Measurements from ENCODE around the gene RBM47.

The RBM47 gene

GRCh38 chr4:40581254-40582140 lies 48.2 kb downstream of the RBM47 start (continued):
- TF ChIP-seq ZBTB6 (tag by site-specific recombination; IDR thresholded peaks at IDR 0.05) (no peak), ZNF501 (tag by site-specific recombination; IDR thresholded peaks at IDR 0.05) (no peak), ZNF777 (tag by site-specific recombination; IDR thresholded peaks at IDR 0.05; ENCODE audit: borderline replicate concordance) (no peak), ZNF843 (tag by site-specific recombination; IDR thresholded peaks at IDR 0.05) (no peak), ZNF280C (tag by site-specific recombination; IDR thresholded peaks at IDR 0.05) (no peak), SALL2 (tag by site-specific recombination; IDR thresholded peaks at IDR 0.05; ENCODE audit: borderline replicate concordance) (no peak), OSR2 (tag by site-specific recombination; IDR thresholded peaks at IDR 0.05) (no peak), EGR2 (tag by site-specific recombination; IDR thresholded peaks at IDR 0.05; ENCODE audit: low read depth) (no peak; the same call in 1 of the 2 replicates), ZBTB20 (tag by site-specific recombination; IDR thresholded peaks at IDR 0.05) (no peak), ZNF350 (tag by site-specific recombination; IDR thresholded peaks at IDR 0.05) (no peak), ZNF133 (tag by site-specific recombination; IDR thresholded peaks at IDR 0.05) (no peak), ZNF2 (tag by site-specific recombination; IDR thresholded peaks at IDR 0.05) (no peak), ZNF561 (tag by site-specific recombination; IDR thresholded peaks at IDR 0.05; ENCODE audit: borderline replicate concordance) (no peak), ZNF18 (tag by site-specific recombination; IDR thresholded peaks at IDR 0.05) (no peak), ZNF521 (tag by site-specific recombination; IDR thresholded peaks at IDR 0.05) (no peak), SP7 (tag by site-specific recombination; IDR thresholded peaks at IDR 0.05) (no peak), OVOL3 (tag by site-specific recombination; IDR thresholded peaks at IDR 0.05) (no peak), ZNF211 (tag by site-specific recombination; IDR thresholded peaks at IDR 0.05; ENCODE audit: low read depth) (no peak), ZNF202 (tag by site-specific recombination; IDR thresholded peaks at IDR 0.05; ENCODE audit: borderline replicate concordance) (no peak)
- TF ChIP-seq, protein P1, sequence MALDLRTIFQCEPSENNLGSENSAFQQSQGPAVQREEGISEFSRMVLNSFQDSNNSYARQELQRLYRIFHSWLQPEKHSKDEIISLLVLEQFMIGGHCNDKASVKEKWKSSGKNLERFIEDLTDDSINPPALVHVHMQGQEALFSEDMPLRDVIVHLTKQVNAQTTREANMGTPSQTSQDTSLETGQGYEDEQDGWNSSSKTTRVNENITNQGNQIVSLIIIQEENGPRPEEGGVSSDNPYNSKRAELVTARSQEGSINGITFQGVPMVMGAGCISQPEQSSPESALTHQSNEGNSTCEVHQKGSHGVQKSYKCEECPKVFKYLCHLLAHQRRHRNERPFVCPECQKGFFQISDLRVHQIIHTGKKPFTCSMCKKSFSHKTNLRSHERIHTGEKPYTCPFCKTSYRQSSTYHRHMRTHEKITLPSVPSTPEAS (tag by site-specific recombination; IDR thresholded peaks at IDR 0.05), result no peak
- TF ChIP-seq, protein P2, sequence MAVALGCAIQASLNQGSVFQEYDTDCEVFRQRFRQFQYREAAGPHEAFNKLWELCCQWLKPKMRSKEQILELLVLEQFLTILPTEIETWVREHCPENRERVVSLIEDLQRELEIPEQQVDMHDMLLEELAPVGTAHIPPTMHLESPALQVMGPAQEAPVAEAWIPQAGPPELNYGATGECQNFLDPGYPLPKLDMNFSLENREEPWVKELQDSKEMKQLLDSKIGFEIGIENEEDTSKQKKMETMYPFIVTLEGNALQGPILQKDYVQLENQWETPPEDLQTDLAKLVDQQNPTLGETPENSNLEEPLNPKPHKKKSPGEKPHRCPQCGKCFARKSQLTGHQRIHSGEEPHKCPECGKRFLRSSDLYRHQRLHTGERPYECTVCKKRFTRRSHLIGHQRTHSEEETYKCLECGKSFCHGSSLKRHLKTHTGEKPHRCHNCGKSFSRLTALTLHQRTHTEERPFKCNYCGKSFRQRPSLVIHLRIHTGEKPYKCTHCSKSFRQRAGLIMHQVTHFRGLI (tag by site-specific recombination; IDR thresholded peaks at IDR 0.05), result no peak
- TF ChIP-seq, protein P3, sequence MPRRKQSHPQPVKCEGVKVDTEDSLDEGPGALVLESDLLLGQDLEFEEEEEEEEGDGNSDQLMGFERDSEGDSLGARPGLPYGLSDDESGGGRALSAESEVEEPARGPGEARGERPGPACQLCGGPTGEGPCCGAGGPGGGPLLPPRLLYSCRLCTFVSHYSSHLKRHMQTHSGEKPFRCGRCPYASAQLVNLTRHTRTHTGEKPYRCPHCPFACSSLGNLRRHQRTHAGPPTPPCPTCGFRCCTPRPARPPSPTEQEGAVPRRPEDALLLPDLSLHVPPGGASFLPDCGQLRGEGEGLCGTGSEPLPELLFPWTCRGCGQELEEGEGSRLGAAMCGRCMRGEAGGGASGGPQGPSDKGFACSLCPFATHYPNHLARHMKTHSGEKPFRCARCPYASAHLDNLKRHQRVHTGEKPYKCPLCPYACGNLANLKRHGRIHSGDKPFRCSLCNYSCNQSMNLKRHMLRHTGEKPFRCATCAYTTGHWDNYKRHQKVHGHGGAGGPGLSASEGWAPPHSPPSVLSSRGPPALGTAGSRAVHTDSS (tag by site-specific recombination; IDR thresholded peaks at IDR 0.05), result no peak
- TF ChIP-seq, protein P4, sequence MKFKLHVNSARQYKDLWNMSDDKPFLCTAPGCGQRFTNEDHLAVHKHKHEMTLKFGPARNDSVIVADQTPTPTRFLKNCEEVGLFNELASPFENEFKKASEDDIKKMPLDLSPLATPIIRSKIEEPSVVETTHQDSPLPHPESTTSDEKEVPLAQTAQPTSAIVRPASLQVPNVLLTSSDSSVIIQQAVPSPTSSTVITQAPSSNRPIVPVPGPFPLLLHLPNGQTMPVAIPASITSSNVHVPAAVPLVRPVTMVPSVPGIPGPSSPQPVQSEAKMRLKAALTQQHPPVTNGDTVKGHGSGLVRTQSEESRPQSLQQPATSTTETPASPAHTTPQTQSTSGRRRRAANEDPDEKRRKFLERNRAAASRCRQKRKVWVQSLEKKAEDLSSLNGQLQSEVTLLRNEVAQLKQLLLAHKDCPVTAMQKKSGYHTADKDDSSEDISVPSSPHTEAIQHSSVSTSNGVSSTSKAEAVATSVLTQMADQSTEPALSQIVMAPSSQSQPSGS (tag by site-specific recombination; IDR thresholded peaks at IDR 0.05; ENCODE audit: low read depth), result no peak
- TF ChIP-seq, protein P5, sequence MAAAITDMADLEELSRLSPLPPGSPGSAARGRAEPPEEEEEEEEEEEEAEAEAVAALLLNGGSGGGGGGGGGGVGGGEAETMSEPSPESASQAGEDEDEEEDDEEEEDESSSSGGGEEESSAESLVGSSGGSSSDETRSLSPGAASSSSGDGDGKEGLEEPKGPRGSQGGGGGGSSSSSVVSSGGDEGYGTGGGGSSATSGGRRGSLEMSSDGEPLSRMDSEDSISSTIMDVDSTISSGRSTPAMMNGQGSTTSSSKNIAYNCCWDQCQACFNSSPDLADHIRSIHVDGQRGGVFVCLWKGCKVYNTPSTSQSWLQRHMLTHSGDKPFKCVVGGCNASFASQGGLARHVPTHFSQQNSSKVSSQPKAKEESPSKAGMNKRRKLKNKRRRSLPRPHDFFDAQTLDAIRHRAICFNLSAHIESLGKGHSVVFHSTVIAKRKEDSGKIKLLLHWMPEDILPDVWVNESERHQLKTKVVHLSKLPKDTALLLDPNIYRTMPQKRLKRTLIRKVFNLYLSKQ (tag by site-specific recombination; IDR thresholded peaks at IDR 0.05; ENCODE audit: borderline replicate concordance), result no peak
